RKO (cell line): ENCODE data around the gene TBC1D24.
"Not testable (repeated sequence)": the region's sequence is repeated elsewhere in the genome, so short reads cannot be mapped to it uniquely, and the experiment has no call there.

Experiments used
- DNase-seq: peaks from one replicate; pipeline ENCODE4 v3.0.0-alpha.2; 2016; ENCODE audit warnings: low spot score

TBC1D24 gene

DNA sequence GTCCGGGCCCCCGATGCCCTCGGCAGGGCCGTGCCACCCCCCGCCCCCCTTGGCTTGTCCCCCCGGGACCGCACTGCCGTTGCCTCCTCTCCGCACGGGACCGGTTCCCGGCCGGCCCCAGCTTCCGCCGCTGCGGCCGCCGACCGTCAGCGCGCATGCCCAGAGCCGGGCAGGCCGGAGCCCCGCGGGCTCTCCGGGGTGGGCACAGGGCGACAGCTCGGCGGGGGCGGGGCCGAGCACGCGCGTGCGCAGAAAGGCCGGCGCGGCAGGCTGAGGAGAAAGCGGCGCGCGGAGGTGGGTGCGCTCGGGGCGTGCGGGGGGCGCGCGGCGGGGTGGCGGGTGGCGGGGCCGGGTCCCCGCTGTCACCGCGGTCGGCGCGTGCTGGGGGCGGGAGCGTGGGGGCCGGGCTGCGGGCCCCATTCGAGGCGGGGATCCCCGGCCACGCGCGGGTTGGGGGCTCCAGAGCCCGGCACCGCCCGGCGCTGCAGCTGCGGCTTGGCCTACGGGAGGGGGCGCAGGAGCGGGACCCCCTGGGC, at the start of gene TBC1D24:
TSS of gene TBC1D24 (plus strand) at position 251 of the 536 bp plus-strand sequence. CDS start 21,022 bp downstream, outside the sequence.
- DNase-seq: peak; percentile 86

DNA sequence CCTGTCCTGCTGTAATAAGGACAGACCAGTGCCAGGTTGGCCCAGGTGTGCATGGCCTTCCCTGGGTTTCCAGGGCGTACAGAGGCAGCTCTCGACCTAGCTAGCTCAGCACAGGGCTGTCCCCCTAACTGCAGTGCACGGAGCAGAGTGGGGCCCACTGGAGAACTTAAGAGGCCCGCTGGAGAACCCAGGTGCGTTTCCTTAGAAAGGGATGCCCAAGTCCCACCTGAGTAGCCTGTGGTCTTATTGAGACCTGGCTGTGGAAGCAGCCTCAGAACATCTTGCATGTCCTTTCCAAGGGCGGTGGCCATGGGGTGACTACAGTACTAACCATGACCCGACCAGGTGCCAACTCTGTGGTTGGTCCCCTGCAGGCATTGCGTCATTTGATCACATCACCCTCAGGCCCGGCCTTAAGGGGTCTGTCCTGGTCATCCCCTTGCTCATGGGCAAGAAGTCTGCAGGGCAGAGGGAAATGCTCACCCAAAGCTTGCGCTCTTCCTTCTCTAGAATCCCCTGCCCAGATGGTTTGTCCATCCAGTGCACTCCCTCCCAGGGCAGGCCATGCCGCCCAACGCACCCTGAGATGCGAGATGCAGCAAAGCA, 49.0 kb upstream of the TBC1D24 start:
- no peak for DNase-seq

DNA sequence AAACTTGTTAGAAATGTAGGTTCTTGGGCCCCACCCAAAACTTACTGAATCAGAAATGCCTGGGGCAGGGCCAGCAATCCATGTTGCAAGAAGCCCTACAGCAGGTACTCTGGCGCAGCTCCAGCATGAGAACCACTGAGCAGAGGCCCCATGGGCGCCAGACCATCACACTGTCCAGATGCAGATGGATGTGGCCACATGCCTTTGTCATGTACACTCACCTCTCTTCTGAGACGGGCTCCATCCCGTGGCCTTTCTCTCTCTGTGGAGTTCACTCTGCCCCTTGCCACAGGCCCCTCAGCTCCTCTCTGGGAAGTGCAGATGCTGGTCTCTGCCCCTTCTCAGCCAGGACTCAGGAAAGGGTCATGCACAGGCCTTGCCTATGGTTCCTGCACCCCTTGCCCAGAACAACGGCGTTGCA, 48.0 kb upstream of the TBC1D24 start:
- DNase-seq: no peak

DNA sequence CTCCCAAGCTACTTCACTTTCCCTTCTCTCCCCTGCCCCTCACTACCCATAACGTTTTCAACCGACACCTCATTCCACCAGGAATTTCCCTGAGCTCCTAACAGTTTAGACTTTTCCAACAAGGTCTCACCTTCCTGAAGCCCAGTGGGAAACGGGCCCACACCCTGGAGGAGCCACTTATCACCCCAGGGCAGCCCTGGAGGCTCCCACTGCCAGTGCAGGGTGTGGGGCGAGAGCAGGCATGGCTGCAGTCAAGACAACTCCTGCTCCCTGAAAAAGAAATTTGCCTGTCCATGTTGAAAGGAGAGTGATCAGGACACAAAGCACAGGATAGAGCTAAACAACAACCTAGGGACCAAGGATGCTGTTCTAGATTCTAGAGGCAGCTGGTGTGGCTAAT, 47.4 kb upstream of the TBC1D24 start:
- no peak for DNase-seq

DNA sequence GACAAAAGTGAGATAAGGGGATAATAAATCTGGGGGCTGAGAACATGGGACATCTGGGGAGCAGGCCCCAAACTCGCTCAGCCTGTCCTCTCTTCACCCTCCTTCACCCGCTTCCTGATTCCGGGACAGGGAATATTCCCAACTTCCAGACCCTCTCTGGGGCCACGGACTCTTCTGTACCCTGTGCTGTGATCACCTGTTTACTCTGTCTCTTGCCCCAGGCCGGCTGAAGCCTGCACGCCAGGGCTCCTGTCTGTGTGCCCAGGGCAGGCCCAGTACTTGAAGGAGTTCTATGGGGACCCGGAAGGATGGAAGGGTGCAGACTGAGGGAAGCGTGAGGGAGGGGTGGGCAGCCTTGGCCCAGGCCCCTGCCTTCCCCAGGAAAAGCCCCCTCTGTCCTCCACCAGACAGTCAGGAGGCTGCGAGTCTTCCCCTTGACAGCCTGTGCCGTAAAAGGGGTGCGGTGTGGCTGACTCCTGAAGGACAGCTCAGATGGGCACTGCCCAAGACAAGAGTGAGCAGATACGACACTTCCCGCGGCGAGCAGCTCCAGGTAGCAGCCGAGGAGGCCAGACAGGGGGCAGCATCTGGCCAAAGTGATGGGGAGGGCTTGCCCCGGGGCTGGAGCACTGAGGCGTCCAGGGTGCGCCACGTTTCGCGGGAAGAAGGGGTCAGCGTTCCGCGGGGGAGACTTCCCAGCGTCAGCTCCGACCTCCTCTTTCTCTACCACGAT, 46.7 kb upstream of the TBC1D24 start:
- DNase-seq: peak; percentile 39

DNA sequence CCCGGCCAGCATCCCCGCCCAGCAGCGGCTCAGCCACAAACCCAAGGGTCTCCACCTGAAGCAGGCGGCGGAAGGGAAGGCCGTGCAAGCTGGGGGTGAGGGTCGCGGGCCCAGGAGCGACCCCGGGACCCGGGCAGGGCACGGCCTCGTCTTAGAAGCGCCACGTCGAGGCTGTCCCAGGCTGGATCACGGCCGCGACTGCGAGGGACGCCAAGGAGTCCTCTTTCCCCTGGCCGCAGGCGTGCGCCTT, 46.2 kb upstream of the TBC1D24 start:
- DNase-seq: no peak

DNA sequence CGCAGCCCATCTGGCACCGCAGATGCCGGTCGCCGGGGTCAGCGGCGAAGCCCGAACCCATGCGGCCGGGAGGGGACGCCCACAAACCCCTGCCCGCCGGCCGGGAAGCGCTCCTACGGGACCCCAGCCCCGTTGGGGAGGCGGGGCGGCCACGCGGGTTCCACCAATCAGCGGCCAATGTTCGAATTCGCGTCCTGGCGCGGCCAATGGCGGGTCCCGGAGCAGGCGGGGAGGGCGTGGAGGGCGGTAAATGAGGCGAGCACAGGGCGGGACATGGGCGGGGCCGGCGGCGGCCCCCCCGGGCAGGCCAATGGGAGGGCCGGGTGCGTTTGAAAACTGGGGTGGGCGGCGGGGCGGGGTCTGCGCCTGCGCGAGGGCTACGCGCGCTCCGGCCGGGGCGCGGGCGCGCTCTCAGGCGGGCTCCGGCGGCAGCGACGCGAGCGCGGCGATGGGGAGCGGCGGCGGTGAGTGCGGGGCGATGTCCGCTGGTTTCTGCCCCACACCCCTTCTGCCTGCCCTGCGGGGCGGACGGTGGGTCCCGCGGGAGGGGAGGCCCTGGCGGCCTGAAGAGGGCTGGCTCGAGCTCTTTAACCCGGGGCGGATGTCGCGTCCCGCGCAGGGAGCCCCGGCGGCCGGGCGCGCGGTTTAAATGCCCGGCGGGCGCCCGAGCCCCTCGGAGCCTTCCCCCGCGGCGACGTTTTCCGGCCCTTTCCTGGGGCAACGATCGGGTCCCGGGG, 45.7 kb upstream of the TBC1D24 start, which contains the start of gene CCNF:
TSS of gene CCNF (plus strand) at position 414 of the 737 bp plus-strand sequence. CDS start at position 449, 35 bp downstream.
- peak; percentile 93 for DNase-seq

DNA sequence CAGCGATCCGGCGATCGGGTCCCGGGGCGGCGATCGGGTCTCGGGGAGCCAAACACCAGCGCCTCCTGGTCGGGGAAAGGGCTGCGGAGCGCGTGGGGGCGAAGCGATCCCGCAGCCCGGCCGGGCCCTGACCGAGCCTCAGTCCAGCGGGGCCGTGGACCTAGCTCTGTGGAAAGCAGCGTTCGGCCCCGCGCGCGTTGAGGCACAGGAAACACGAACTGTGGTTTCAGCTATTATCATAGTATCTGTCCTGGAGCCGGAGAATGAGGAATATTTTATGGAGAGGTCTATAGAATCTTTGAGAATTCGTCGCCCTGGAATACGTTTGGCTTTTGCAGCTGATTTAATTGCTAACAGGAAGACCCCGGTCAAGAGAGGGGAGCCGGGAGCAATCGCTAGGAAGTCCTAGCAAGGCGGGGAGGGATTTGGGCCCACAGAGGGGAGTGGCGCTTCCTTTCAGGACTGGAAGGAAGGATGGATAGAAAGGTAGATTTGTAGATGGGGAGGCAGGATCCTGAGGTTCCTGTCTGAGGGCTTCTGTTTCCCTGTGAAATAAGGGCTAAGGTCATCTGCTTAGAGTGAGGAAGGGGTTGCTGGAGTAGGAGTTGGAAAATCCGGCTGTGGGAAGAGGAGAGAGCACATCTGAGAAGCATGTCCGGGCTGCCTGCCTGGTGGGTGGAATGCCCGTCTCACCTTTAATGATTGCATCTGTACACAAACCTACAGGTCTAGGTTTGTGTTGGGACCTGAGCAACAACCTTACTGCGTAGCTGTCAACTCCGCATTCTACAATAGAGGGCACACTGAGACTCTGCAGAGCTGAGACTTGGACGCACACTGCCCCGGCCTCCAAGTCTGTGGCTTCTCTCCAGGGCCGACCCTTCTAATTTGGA, 44.9 kb upstream of the TBC1D24 start:
- DNase-seq: peak; percentile 55

DNA sequence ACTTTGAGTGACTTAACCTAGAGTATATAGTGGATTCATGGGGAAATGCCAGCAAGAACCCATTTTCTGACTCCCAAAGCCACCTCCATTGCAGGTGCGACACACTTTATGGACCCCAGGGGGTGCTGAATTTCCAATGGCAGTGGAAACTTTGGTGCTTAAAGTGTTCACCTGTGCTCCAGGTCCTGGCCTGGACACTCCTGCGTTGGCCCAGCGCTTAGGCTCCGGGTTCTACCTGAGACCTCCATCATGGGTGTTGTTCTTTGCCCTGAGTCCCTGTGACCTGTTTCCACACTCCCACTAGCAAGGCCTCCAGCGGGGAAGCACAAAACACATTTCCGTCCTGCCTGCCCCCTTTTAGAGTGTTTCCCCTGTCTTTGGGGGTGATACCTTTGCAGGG, 42.6 kb upstream of the TBC1D24 start:
- DNase-seq: no peak

DNA sequence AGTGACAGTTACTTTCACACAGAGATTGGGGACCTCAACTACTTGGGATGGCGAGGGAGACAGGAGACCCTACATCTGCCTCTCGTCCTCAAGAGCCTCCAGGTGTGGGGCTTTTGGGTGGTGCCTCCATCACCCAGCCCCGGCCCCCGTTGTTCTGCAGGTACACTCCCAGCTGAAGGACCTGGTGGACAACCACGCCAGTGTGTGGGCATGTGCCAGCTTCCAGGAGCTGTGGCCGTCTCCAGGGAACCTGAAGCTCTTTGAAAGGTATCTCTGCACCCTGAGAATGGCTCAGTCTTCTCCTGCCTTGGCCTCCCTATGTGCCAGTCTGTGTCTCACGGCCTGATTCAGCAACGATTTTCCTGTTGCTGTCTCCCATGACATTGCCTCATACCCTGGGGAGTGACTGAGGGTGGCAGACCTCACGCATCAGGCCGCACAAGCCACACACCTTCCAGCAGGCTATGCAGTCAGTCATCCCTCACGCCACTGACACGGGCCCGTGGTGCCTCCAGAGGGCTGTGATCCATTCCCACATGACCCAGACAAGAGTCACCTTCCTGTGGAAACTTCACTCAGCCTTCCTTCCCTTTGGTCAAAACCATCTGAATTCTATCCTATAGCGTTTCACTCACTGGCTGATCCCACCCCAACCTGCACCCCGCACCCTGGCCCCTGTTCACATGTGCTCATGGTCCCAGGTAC, 42.0 kb upstream of the TBC1D24 start:
- DNase-seq: peak; percentile 19

DNA sequence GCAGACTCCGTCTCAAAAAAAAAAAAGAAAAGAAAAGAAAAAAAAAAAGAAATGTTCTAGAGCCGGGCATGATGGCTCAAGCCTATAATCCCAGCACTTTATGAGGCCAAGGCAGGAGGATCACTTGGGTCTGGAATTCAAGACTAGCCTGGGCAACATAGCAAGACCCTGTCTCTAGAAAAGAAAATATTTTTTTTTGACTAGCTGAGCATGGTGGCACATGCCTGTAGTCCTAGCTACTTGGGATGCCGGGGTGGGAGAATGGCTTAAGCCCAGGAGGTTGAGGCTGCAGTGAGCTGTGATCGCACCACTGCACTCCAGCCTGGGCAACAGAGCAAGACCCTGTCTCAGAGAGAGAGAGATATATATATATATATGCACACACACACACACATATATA, 39.7 kb upstream of the TBC1D24 start:
- not testable (repeated sequence) for DNase-seq

DNA sequence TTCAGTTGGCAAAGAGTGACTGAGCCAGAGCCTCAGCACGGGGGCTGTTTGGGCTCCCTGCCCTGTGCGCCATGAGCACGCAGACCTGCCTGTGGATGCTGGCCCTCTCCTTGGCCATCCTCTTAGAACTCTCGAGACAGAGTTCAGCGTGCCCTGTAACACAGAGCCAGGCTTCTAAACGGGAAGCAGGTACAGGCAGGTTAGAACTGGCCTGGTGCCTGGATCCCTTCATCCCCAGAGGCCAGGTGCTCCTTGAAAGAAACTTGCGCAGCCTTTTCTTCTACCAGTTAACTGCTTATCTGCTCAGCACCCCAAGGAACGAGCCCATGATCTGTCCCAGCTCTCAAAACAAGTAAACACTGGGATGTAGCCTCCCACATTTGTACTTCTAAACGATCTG, 38.8 kb upstream of the TBC1D24 start:
- no peak for DNase-seq

DNA sequence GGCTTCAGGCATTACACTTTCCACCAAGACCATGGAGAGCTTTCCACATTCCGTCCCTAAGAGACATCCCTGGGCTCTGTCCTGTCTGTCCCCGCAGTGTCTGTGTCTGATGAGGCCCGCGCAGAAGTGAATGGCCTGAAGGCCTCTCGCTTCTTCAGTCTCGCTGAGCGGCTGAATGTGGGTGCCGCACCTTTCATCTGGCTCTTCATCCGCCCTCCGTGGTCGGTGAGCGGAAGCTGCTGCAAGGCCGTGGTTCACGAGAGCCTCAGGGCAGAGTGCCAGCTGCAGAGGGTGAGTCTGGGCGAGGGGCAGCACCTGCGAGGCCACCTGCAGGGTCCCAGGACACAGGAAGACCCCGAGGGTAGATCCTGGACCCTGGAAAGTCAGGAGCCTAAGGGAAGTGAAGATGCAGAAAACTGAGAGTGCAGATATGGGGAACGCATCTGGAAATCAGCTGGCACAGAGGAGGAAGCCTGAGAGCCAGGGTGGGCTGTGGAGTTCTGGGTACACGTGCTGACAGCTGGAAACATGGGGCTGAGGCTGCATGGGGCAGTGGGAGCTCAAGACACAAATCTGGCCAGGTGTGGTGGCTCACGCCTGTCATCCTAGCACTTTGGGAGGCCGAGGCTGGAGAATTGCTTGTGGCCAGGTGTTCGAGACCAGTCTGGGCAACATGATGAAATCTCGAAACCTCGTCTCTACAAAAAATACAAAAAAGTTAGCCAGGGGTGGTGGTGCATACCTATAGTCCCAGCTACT, 37.7 kb upstream of the TBC1D24 start:
- DNase-seq: no peak

DNA sequence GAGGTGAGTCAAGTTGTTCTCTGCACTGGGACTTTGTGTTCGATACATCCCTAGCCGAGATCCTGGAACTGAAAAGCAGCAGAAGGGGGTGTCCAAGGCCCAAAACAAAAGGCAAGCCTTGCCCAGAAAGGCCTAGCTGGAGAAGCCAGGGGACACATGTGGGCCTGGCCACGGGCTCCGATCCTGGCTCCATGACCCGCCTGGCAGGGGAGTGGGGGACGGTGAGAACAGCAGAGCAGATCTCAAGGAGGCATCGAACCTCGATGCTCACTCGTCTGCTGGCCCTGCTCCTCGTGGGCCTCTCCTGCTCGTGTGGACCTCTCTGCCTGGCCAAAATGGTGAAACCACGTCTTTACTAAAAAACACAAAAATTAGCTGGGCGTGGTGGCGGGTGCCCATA, 36.8 kb upstream of the TBC1D24 start:
- DNase-seq: no peak

DNA sequence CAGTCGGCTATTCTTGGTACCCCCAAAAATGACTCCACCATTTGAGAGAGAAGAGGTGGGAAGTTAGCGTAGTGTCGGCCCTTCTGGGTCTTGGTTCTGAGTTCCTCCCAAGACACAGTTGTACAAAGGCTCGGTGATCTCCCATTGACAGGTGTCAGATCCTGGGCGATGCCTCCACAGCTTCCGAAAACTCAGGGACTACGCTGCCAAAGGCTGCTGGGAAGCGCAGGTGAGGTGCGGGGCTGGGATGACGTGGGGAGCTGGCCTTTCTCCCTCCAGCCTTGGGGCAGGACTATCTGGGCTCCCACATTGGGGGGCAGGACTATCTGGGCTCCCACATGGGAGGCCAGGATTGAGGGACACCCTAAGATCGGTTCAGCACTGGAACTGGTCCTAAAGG, 35.3 kb upstream of the TBC1D24 start:
- no peak for DNase-seq

DNA sequence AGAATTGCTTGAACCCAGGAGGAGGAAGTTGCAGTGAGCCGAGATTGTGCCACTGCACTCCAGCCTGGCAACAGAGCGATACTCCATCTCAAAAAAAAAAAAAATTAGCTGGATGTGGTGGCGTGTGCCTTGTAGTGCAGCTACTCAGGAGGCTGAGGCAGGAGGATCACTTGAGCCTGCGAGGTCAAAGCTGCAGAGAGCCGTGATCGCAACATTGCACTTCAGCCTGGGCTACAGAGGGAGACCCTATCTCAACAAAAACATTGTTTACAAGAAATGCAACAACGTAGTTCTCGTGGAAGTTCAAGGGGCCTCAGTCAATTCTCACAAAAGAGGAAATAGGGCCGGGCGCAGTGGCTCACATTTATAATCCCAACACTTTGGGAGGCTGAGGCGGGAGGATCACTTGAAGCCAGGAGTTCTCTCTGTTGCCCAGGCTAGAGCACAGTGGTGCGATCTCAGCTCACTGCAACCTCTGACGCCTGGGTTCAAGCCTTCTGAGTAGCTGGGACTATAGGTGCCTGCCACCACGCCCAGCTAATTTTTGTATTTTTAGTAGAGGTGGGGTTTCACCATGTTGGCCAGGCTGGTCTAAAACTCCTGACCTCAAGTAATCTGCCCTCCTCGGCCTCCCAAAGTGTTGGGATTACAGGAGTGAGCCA, 33.7 kb upstream of the TBC1D24 start:
- not testable (repeated sequence) for DNase-seq

DNA sequence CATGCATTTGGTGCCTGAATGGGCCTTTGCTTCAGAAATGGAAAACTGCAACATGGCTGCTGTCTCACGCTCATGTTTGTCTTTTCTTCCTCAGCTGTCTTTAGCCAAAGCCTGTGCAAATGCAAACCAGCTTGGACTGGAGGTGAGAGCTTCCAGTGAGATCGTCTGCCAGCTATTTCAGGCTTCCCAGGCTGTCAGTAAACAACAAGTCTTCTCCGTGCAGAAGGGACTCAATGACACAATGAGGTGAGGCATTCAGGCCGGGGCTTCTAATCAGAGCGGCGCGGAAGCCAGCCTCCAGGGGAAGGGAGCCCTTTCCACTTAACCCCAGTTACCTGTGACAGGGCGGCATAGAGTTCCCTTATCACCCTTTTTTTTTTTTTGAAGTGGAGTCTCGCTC, 31.4 kb upstream of the TBC1D24 start:
- DNase-seq: no peak

DNA sequence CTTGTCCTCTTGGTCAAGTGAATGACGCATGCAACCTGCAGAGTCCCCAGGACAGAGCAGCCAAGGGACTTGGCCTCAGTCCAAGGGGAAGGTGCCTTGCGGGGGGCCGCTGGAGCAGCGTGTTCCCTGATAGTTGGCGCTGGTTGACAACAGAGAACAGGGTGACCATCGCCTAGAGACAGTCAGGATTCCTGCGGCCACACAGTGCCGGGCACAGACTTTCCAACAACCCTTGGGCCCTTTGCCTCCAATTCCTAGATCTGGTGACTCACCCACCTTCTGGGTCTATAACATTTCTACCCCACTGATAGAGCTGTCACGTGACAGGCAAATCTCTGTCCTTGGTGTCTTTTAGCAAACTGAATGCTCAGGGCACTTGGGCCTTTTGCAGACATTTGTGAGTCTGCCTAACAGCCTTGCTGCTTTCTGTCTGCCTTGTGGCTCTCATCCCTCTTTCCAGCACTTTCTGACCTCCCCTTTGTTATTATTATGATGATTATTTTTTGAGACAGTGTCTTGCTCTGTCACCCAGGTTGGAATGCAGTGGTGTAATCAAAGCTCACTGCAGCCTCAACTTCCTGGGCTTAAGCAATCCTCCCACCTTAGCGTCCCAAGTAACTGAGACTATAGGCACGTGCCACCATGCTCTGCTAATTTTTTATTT, 26.9 kb upstream of the TBC1D24 start:
- DNase-seq: no peak

DNA sequence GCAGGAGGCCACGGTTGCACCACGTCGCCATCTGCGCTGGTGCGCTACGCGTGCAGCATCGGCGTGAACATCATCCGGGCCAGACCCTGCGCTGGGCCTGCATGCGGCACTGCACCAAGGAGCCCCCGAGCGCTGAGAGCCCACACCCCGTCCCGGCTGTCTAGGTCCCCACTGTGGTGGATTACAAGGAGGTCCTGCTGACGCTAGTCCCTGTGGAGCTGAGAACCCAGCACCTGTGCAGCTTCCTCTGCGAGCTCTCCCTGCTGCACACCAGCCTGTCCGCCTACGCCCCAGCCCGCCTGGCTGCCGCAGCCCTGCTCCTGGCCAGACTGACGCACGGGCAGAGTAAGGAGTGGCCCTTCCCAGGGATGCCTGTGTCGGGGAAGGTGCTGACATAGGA, 25.8 kb upstream of the TBC1D24 start:
- no peak for DNase-seq

DNA sequence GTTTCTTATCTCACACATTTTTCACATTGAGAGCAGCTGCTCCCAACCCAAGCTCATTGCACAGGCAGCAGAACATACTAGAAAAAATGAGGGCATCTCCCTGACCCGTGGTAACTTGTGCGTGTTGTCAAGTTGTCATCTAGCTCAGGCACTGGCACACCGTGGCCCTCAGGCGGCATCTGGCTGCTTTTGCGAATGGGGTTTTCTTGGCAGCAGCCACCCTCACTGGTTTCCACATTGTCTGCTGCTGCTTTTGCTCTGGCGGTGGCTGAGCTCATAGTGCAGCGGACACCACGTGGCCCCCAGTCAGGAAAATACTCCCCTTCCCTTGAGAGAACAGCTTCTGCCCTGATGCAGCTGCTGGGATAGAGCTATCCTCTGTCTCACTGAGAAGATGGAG, 24.4 kb upstream of the TBC1D24 start:
- DNase-seq: no peak
